ENCODE results near the gene MYOCOS.

MYOCOS gene

GRCh38 chr1:171622152-171622462, at the start of gene MYOCOS:
Gene MYOCOS (plus strand): TSS chr1:171622243. CDS start chr1:171623884, 1,641 bp downstream.
- H3K36me3 ChIP-seq (ENCODE audit: control insufficient read depth in 2 of 2, insufficient read depth in 2 of 2, low read length in 2 of 2) = no peaks in the 10 kb centered on the region
- H3K9ac ChIP-seq (ENCODE audit: low read length in 2 of 2) = no peak within 1 kb of the TSS
- H3K4me3 ChIP-seq (ENCODE audit: low read length in 2 of 2) = no peak within 1 kb of the TSS
- no peak within 1 kb of the TSS for H3K27ac ChIP-seq (ENCODE audit: low read length)
- H3K4me1 ChIP-seq (ENCODE audit: control insufficient read depth, insufficient read depth, low read length) = no peaks in the 10 kb centered on the region
- H3K27me3 ChIP-seq (ENCODE audit: control insufficient read depth in 1 of 2, insufficient read depth in 2 of 2, low read length in 2 of 2) = no peaks in the 10 kb centered on the region
- no peaks in the 10 kb centered on the region for H3K9me3 ChIP-seq (ENCODE audit: control insufficient read depth in 2 of 2, low read length in 2 of 2)

- no peaks in the 10 kb centered on the region for H3K4me1 ChIP-seq (ENCODE audit: control insufficient read depth, insufficient read depth, low read length)
- no peak overlapping the region for H3K4me3 ChIP-seq (ENCODE audit: low read length in 2 of 2)
- H3K9ac ChIP-seq (ENCODE audit: low read length in 2 of 2) = no peak overlapping the region
- H3K27ac ChIP-seq (ENCODE audit: low read length) = no peak overlapping the region
- no peaks in the 10 kb centered on the region for H3K9me3 ChIP-seq (ENCODE audit: control insufficient read depth in 2 of 2, low read length in 2 of 2)
- no peaks in the 10 kb centered on the region for H3K27me3 ChIP-seq (ENCODE audit: control insufficient read depth in 1 of 2, insufficient read depth in 2 of 2, low read length in 2 of 2)
- H3K36me3 ChIP-seq (ENCODE audit: control insufficient read depth in 2 of 2, insufficient read depth in 2 of 2, low read length in 2 of 2) = peaks cover 30 to 48% of the 10 kb centered on the region in 2 donors
Measured at GRCh38 chr1:171576144-171576543, 45.9 kb upstream of the MYOCOS start.

- Histone ChIP-seq H3K9me3 (ENCODE audit: control insufficient read depth in 2 of 2, low read length in 2 of 2) (no peaks in the 10 kb centered on the region), H3K36me3 (ENCODE audit: control insufficient read depth in 2 of 2, insufficient read depth in 2 of 2, low read length in 2 of 2) (peaks cover 28 to 54% of the 10 kb centered on the region in 2 donors), H3K27ac (ENCODE audit: low read length) (no peak overlapping the region), H3K4me3 (ENCODE audit: low read length in 2 of 2) (no peak overlapping the region), H3K27me3 (ENCODE audit: control insufficient read depth in 1 of 2, insufficient read depth in 2 of 2, low read length in 2 of 2) (no peaks in the 10 kb centered on the region), H3K9ac (ENCODE audit: low read length in 2 of 2) (no peak overlapping the region), H3K4me1 (ENCODE audit: control insufficient read depth, insufficient read depth, low read length) (no peaks in the 10 kb centered on the region)
Measured at GRCh38 chr1:171581226-171581625, 40.8 kb upstream of the MYOCOS start.

GRCh38 chr1:171581766-171582165, 40.3 kb upstream of the MYOCOS start:
- H3K9ac ChIP-seq (ENCODE audit: low read length in 2 of 2) = no peak overlapping the region
- no peaks in the 10 kb centered on the region for H3K9me3 ChIP-seq (ENCODE audit: control insufficient read depth in 2 of 2, low read length in 2 of 2)
- H3K4me1 ChIP-seq (ENCODE audit: control insufficient read depth, insufficient read depth, low read length) = no peaks in the 10 kb centered on the region
- H3K27me3 ChIP-seq (ENCODE audit: control insufficient read depth in 1 of 2, insufficient read depth in 2 of 2, low read length in 2 of 2) = no peaks in the 10 kb centered on the region
- H3K27ac ChIP-seq (ENCODE audit: low read length) = no peak overlapping the region
- H3K36me3 ChIP-seq (ENCODE audit: control insufficient read depth in 2 of 2, insufficient read depth in 2 of 2, low read length in 2 of 2) = peaks cover 26 to 54% of the 10 kb centered on the region in 2 donors
- no peak overlapping the region for H3K4me3 ChIP-seq (ENCODE audit: low read length in 2 of 2)

- Histone ChIP-seq H3K36me3 (ENCODE audit: control insufficient read depth in 2 of 2, insufficient read depth in 2 of 2, low read length in 2 of 2) (peaks cover 30 to 51% of the 10 kb centered on the region in 2 donors), H3K9me3 (ENCODE audit: control insufficient read depth in 2 of 2, low read length in 2 of 2) (no peaks in the 10 kb centered on the region), H3K4me1 (ENCODE audit: control insufficient read depth, insufficient read depth, low read length) (no peaks in the 10 kb centered on the region), H3K9ac (ENCODE audit: low read length in 2 of 2) (no peak overlapping the region), H3K27me3 (ENCODE audit: control insufficient read depth in 1 of 2, insufficient read depth in 2 of 2, low read length in 2 of 2) (no peaks in the 10 kb centered on the region), H3K27ac (ENCODE audit: low read length) (no peak overlapping the region), H3K4me3 (ENCODE audit: low read length in 2 of 2) (no peak overlapping the region)
Measured at GRCh38 chr1:171582589-171582988, 39.5 kb upstream of the MYOCOS start.

- Histone ChIP-seq H3K4me3 (ENCODE audit: low read length in 2 of 2) (no peak overlapping the region), H3K9me3 (ENCODE audit: control insufficient read depth in 2 of 2, low read length in 2 of 2) (no peaks in the 10 kb centered on the region), H3K36me3 (ENCODE audit: control insufficient read depth in 2 of 2, insufficient read depth in 2 of 2, low read length in 2 of 2) (peaks cover 32 to 48% of the 10 kb centered on the region in 2 donors), H3K27ac (ENCODE audit: low read length) (no peak overlapping the region), H3K4me1 (ENCODE audit: control insufficient read depth, insufficient read depth, low read length) (no peaks in the 10 kb centered on the region), H3K27me3 (ENCODE audit: control insufficient read depth in 1 of 2, insufficient read depth in 2 of 2, low read length in 2 of 2) (no peaks in the 10 kb centered on the region), H3K9ac (ENCODE audit: low read length in 2 of 2) (no peak overlapping the region)
Measured at GRCh38 chr1:171583591-171584201, 38.3 kb upstream of the MYOCOS start.

GRCh38 chr1:171585715-171586114, 36.3 kb upstream of the MYOCOS start:
- H3K36me3 ChIP-seq (ENCODE audit: control insufficient read depth in 2 of 2, insufficient read depth in 2 of 2, low read length in 2 of 2) = peaks cover 25 to 43% of the 10 kb centered on the region in 2 donors

GRCh38 chr1:171588230-171588629, 33.8 kb upstream of the MYOCOS start:
- no peaks in the 10 kb centered on the region for H3K4me1 ChIP-seq (ENCODE audit: control insufficient read depth, insufficient read depth, low read length)
- no peak overlapping the region for H3K9ac ChIP-seq (ENCODE audit: low read length in 2 of 2)
- no peak overlapping the region for H3K27ac ChIP-seq (ENCODE audit: low read length)
- H3K9me3 ChIP-seq (ENCODE audit: control insufficient read depth in 2 of 2, low read length in 2 of 2) = no peaks in the 10 kb centered on the region
- peaks cover 36 to 46% of the 10 kb centered on the region in 2 donors for H3K36me3 ChIP-seq (ENCODE audit: control insufficient read depth in 2 of 2, insufficient read depth in 2 of 2, low read length in 2 of 2)
- H3K4me3 ChIP-seq (ENCODE audit: low read length in 2 of 2) = no peak overlapping the region
- H3K27me3 ChIP-seq (ENCODE audit: control insufficient read depth in 1 of 2, insufficient read depth in 2 of 2, low read length in 2 of 2) = no peaks in the 10 kb centered on the region

More at GRCh38 chr1:171585715-171586114, 36.3 kb upstream of the MYOCOS start:
- Histone ChIP-seq H3K27me3 (ENCODE audit: control insufficient read depth in 1 of 2, insufficient read depth in 2 of 2, low read length in 2 of 2) (no peaks in the 10 kb centered on the region), H3K27ac (ENCODE audit: low read length) (no peak overlapping the region), H3K9me3 (ENCODE audit: control insufficient read depth in 2 of 2, low read length in 2 of 2) (no peaks in the 10 kb centered on the region), H3K9ac (ENCODE audit: low read length in 2 of 2) (no peak overlapping the region), H3K4me1 (ENCODE audit: control insufficient read depth, insufficient read depth, low read length) (no peaks in the 10 kb centered on the region), H3K4me3 (ENCODE audit: low read length in 2 of 2) (no peak overlapping the region)

GRCh38 chr1:171590022-171590421, 32.0 kb upstream of the MYOCOS start:
- Histone ChIP-seq H3K4me1 (ENCODE audit: control insufficient read depth, insufficient read depth, low read length) (no peaks in the 10 kb centered on the region), H3K36me3 (ENCODE audit: control insufficient read depth in 2 of 2, insufficient read depth in 2 of 2, low read length in 2 of 2) (peaks cover 28 to 40% of the 10 kb centered on the region in 2 donors), H3K4me3 (ENCODE audit: low read length in 2 of 2) (no peak overlapping the region), H3K9me3 (ENCODE audit: control insufficient read depth in 2 of 2, low read length in 2 of 2) (no peaks in the 10 kb centered on the region), H3K9ac (ENCODE audit: low read length in 2 of 2) (no peak overlapping the region), H3K27me3 (ENCODE audit: control insufficient read depth in 1 of 2, insufficient read depth in 2 of 2, low read length in 2 of 2) (no peaks in the 10 kb centered on the region), H3K27ac (ENCODE audit: low read length) (no peak overlapping the region)

- H3K27ac ChIP-seq (ENCODE audit: low read length) = no peak overlapping the region
- no peak overlapping the region for H3K9ac ChIP-seq (ENCODE audit: low read length in 2 of 2)
- no peaks in the 10 kb centered on the region for H3K9me3 ChIP-seq (ENCODE audit: control insufficient read depth in 2 of 2, low read length in 2 of 2)
- H3K4me1 ChIP-seq (ENCODE audit: control insufficient read depth, insufficient read depth, low read length) = no peaks in the 10 kb centered on the region
- H3K27me3 ChIP-seq (ENCODE audit: control insufficient read depth in 1 of 2, insufficient read depth in 2 of 2, low read length in 2 of 2) = no peaks in the 10 kb centered on the region
- H3K36me3 ChIP-seq (ENCODE audit: control insufficient read depth in 2 of 2, insufficient read depth in 2 of 2, low read length in 2 of 2) = peaks cover 14 to 15% of the 10 kb centered on the region in 2 donors
- H3K4me3 ChIP-seq (ENCODE audit: low read length in 2 of 2) = no peak overlapping the region
Measured at GRCh38 chr1:171595324-171595723, 26.7 kb upstream of the MYOCOS start.

- no peaks in the 10 kb centered on the region for H3K9me3 ChIP-seq (ENCODE audit: control insufficient read depth in 2 of 2, low read length in 2 of 2)
- no peak overlapping the region for H3K4me3 ChIP-seq (ENCODE audit: low read length in 2 of 2)
- H3K9ac ChIP-seq (ENCODE audit: low read length in 2 of 2) = no peak overlapping the region
- H3K27me3 ChIP-seq (ENCODE audit: control insufficient read depth in 1 of 2, insufficient read depth in 2 of 2, low read length in 2 of 2) = no peaks in the 10 kb centered on the region
- peaks cover 14 to 15% of the 10 kb centered on the region in 2 donors for H3K36me3 ChIP-seq (ENCODE audit: control insufficient read depth in 2 of 2, insufficient read depth in 2 of 2, low read length in 2 of 2)
- H3K4me1 ChIP-seq (ENCODE audit: control insufficient read depth, insufficient read depth, low read length) = no peaks in the 10 kb centered on the region
- H3K27ac ChIP-seq (ENCODE audit: low read length) = no peak overlapping the region
Measured at GRCh38 chr1:171596119-171596518, 25.9 kb upstream of the MYOCOS start.

Data from stomach smooth muscle (tissue), 2 donors.